ENCODE data around the gene ZNF662. TPM values are rescaled to one million over a fixed set of nuclear protein-coding genes. Genes with fewer than 3 reads are reported as not detected.

The ZNF662 gene
- polyA plus RNA-seq, 3 donors from 2014 or later, result 0.16 TPM; not detected in 2

DNA sequence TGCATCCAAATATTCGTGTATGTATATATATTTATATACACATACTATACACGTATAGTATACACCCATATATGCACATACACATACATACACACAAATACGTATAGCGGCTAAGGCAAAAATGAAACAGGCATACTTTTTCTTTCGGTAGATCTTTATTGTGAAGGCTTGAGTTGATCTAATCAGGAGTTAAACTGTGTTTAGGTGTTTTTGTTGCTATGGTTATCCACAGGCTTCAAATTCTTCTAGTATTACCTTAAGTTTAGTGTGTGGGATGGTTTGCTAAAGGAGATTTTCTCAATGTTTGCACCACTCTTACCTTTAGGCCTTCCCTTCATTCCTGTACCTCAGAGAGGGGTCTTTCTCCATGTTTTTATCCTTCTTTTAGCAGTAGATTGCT is 28.2 kb downstream of the ZNF662 start:
- no peaks in the 10 kb centered on the region for H3K36me3 Mint-ChIP-seq
- no peak overlapping the region for H3K27ac Mint-ChIP-seq
- H3K4me1 Mint-ChIP-seq, result no peaks in the 10 kb centered on the region
- DNase-seq, result no peak
- H3K4me3 Mint-ChIP-seq, result no peak overlapping the region
- H3K9me3 Mint-ChIP-seq, result no peaks in the 10 kb centered on the region
- H3K27me3 Mint-ChIP-seq (ENCODE audit: low read depth in 3 of 3), result peaks cover 0 to 8% (median 0%) of the 10 kb centered on the region in 3 donors

DNA sequence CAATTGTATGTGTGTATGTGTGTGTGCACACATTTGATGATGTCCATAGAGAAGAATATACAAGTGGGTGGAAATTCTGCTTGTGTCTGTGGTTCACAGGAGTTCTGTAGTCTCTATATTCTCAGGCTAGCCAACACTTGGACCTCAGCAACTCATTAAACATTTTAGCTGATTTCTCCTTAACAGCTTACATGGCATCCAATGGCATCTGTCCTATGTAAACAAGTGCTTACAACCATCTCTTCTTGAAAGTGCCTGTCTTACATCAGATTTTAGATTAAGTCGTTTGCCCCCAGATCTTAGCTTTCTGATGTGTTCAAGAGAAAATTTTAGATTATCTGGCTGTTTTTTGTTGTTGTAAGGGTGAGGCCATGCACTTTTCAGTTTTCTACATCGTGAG is 29.0 kb downstream of the ZNF662 start:
- H3K4me3 Mint-ChIP-seq, result no peak overlapping the region
- no peak for DNase-seq
- H3K9me3 Mint-ChIP-seq, result no peaks in the 10 kb centered on the region
- peaks cover 0 to 9% (median 0%) of the 10 kb centered on the region in 3 donors for H3K27me3 Mint-ChIP-seq (ENCODE audit: low read depth in 3 of 3)
- no peaks in the 10 kb centered on the region for H3K36me3 Mint-ChIP-seq
- no peaks in the 10 kb centered on the region for H3K4me1 Mint-ChIP-seq
- H3K27ac Mint-ChIP-seq, result no peak overlapping the region

DNA sequence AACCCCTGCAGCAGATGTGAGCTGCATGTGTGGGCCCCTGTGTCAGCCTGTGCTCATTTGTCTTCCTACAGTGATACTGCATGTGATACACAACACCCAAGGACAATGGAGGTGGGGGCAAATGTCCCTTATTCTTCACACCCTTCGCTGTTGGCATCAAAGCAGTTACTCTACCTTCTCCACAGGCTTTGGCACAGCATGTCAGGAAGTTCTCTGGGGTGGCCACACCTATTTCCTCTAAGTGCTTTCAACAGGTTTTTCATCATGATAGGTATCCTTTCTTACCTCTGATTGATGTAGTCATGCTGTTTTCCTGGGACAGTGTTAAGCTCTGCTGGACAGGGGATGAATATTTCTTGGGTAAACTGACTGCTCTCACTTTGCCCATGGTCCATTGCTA is 29.5 kb downstream of the ZNF662 start:
- H3K9me3 Mint-ChIP-seq, result no peaks in the 10 kb centered on the region
- DNase-seq, result no peak
- no peak overlapping the region for H3K4me3 Mint-ChIP-seq
- H3K36me3 Mint-ChIP-seq, result no peaks in the 10 kb centered on the region
- no peak overlapping the region for H3K27ac Mint-ChIP-seq
- peaks cover 0 to 10% (median 0%) of the 10 kb centered on the region in 3 donors for H3K27me3 Mint-ChIP-seq (ENCODE audit: low read depth in 3 of 3)
- H3K4me1 Mint-ChIP-seq, result no peaks in the 10 kb centered on the region

DNA sequence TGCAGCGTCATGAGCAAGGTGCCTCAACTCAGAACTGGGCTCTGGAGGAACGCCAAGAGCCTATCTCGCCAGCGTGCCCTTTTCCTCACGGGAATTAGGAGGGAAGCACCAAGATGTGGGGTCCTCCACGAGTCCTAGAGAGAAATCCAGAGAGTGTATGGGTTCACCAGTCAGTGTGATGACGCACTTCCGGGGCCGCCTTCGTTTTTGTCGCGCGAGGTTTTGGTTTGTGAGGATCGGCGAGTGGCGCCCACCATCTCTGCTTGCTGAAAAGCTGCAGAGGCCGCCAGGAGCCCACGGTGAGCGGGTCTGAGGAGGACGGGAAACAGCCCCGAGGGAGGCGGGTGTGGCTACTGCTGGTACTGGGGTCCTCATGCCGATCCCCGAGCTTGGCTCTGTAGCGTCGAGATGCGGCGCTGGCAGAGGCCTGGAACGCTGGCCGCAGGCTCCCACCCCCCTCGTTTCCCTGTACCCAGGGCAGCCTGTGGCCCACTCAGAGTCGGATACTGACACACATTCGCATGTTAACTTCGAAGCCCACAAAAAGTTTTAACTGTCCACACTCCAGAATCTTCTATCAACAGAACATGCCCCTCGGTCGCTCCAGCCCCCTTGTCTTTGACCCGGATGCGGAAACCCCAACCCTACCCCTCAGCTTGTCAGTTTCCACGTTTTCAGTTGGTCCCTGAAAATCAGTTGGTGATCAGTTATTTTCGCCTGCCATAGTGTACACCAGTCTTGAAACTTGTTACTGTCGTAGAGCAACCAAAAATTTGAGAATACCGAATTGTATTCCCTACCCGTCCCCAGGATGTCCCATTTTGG is 30.4 kb downstream of the ZNF662 start:
- H3K9me3 Mint-ChIP-seq, result no peaks in the 10 kb centered on the region
- H3K27me3 Mint-ChIP-seq (ENCODE audit: low read depth in 3 of 3), result peaks cover 0 to 14% (median 0%) of the 10 kb centered on the region in 3 donors
- no peaks in the 10 kb centered on the region for H3K4me1 Mint-ChIP-seq
- H3K27ac Mint-ChIP-seq, result peak overlapping the region in 1 of 6 donors; percentile 19
- peak overlapping the region in 2 of 5 donors; percentile 29 to 51 for H3K4me3 Mint-ChIP-seq
- H3K36me3 Mint-ChIP-seq, result no peaks in the 10 kb centered on the region
- DNase-seq, result no peak

DNA sequence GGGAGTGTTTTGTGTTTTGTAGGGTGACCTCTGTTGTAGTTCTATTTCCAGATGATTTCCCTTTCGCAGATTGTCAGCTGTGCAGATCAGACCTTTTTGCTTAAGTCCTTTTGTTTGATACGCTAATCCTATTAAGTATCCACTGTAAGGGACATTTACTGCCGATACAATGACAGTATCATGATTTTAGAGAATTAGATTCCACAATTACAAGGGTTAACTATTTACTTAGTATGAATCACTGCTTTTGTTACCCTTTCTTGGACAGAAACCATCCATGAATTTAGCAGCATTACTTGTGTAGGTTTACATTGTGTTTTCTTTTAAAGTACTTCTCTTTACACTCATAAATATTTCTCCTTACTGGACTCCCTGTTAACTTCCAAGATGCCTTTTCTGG is 31.4 kb downstream of the ZNF662 start:
- Mint-ChIP-seq H3K4me1 (no peaks in the 10 kb centered on the region), H3K27me3 (ENCODE audit: low read depth in 3 of 3) (peaks cover 0 to 14% (median 0%) of the 10 kb centered on the region in 3 donors), H3K9me3 (peaks cover 0 to 1% (median 0%) of the 10 kb centered on the region in 6 donors), H3K27ac (no peak overlapping the region), H3K4me3 (no peak overlapping the region), H3K36me3 (no peaks in the 10 kb centered on the region)
- no peak for DNase-seq

DNA sequence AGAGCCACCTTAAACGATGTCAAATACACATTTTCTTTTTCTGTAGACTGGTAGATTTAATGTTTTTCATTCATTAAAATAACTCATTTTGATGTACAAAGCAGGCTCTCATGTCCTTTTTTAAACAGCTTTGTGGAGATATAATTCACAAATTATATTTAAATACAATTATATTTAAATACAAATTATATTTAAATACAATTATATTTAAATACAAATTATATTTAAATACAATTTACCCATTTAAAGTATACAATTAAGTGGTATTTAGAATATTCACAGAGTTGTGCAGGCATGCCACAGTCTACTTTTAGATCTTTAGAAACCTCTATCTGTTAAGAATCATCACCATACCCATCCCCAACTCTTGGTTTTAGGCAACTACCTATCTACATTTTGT is 36.8 kb downstream of the ZNF662 start:
- Mint-ChIP-seq H3K9me3 (peaks cover 0 to 1% (median 0%) of the 10 kb centered on the region in 6 donors), H3K4me1 (no peaks in the 10 kb centered on the region), H3K4me3 (no peak overlapping the region), H3K36me3 (no peaks in the 10 kb centered on the region), H3K27me3 (ENCODE audit: low read depth in 3 of 3) (peaks cover 0 to 11% (median 2%) of the 10 kb centered on the region in 3 donors), H3K27ac (no peak overlapping the region)
- no peak for DNase-seq

DNA sequence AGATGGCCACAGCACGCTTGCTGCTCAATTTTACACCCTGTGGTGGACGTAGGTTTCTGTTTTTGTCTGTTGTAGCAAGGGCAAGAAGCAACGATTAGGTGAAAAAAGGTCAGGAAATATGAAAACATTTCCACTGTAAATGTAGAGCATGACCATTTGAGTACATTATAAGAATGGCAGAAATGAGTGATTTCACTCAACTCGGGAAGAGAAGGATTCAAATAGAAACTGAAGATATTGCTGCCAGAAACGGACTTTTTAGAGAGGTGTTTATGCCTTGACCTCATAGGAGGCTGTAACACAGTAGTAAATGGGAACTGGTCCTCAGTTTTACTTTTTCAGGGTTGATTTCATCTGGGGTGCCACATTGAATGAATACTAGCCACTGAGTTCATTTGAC is 40.1 kb downstream of the ZNF662 start:
- no peak overlapping the region for H3K27ac Mint-ChIP-seq
- H3K4me1 Mint-ChIP-seq, result no peaks in the 10 kb centered on the region
- no peaks in the 10 kb centered on the region for H3K36me3 Mint-ChIP-seq
- peaks cover 2% of the 10 kb centered on the region in 3 donors for H3K27me3 Mint-ChIP-seq (ENCODE audit: low read depth in 3 of 3)
- no peak overlapping the region for H3K4me3 Mint-ChIP-seq
- H3K9me3 Mint-ChIP-seq, result peaks cover 0 to 1% (median 0%) of the 10 kb centered on the region in 6 donors
- no peak for DNase-seq

DNA sequence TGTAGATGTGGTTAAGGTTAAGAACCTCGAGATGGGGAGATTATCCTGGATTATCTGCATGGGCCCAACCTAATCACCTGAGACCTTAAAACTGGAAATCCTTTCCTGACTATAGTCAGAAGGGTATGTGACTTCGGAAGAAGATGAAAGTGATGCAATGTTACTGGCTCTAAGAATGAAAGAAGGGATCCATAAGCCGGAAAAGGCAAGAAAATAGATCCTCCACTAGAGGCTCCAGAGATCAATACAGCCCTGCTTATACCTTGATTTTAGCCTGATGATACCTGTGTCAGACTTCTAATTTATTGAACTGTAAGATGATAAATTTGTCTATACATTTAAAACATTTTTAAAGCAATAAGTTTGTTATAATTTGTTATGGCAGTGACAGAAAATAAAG is 51.6 kb downstream of the ZNF662 start:
- no peak for DNase-seq
- no peaks in the 10 kb centered on the region for H3K36me3 Mint-ChIP-seq
- no peak overlapping the region for H3K4me3 Mint-ChIP-seq
- no peaks in the 10 kb centered on the region for H3K9me3 Mint-ChIP-seq
- no peaks in the 10 kb centered on the region for H3K4me1 Mint-ChIP-seq
- peaks cover 2 to 9% (median 5%) of the 10 kb centered on the region in 3 donors for H3K27me3 Mint-ChIP-seq (ENCODE audit: low read depth in 3 of 3)
- H3K27ac Mint-ChIP-seq, result no peak overlapping the region

DNA sequence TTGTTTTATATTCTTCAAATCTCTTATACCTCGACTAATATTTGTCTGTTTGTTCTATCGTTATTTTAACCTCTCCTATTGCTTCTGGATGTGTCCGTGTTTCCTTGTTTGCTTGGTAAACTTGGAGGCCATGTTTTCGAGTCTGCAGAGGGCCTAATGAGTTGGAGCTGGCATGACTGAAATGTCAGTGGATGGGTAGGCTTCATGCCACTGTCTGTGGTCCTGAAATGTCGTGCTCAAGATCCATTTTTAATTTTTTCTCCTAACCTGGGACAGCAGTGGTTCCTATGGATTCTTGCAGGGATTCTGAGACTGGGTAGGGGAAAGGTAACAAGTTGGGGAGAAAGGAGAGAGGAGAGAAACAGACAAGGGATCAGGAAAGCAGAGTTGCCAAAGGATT is 54.3 kb downstream of the ZNF662 start:
- H3K4me3 Mint-ChIP-seq, result no peak overlapping the region
- H3K36me3 Mint-ChIP-seq, result no peaks in the 10 kb centered on the region
- no peak for DNase-seq
- H3K9me3 Mint-ChIP-seq, result no peaks in the 10 kb centered on the region
- no peaks in the 10 kb centered on the region for H3K4me1 Mint-ChIP-seq
- no peak overlapping the region for H3K27ac Mint-ChIP-seq
- H3K27me3 Mint-ChIP-seq (ENCODE audit: low read depth in 3 of 3), result peaks cover 2 to 5% (median 3%) of the 10 kb centered on the region in 3 donors

DNA sequence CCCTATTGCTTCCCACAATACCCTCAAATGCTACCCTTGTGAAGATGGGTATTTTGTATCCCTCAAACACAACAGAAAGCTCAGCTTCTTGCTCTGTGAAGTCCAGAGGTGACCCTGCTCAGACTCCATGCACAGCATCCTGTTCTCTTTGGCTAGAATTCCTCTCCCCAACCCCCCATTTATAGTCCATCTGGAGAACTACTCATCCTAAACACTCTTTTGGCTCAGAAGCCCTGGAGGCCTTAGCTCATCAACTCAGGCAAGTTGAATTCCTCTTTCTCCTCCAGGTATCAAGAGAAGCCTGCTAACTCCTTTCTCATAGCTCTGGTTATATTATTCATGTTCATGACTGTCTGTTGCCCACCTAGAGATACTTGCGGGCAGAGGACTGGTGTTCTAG is 54.8 kb downstream of the ZNF662 start:
- H3K4me3 Mint-ChIP-seq, result no peak overlapping the region
- H3K4me1 Mint-ChIP-seq, result no peaks in the 10 kb centered on the region
- peaks cover 2 to 3% (median 3%) of the 10 kb centered on the region in 3 donors for H3K27me3 Mint-ChIP-seq (ENCODE audit: low read depth in 3 of 3)
- no peak overlapping the region for H3K27ac Mint-ChIP-seq
- DNase-seq, result no peak
- H3K36me3 Mint-ChIP-seq, result no peaks in the 10 kb centered on the region
- H3K9me3 Mint-ChIP-seq, result no peaks in the 10 kb centered on the region

DNA sequence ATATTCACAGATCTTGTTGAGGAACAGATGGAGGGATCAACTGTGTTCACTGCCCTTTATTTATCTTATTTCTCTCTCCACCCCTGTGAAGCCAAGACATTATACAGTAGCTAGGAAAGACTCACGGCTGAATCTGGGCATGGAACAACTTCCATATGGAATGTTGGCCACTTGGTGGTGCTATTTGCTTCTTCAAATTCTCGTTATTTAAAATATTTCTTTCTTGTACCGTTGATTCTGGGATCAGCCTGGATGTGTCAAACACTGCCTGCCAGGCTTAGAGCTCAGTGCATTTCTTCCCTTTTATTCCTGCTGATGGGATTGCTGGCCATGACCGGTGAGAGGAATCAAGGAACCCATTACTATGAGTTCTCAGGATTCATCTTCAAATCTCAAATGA is 55.7 kb downstream of the ZNF662 start:
- peak; percentile 3 to 35 (median 24) for DNase-seq
- H3K4me1 Mint-ChIP-seq, result no peaks in the 10 kb centered on the region
- no peaks in the 10 kb centered on the region for H3K9me3 Mint-ChIP-seq
- H3K27me3 Mint-ChIP-seq (ENCODE audit: low read depth in 3 of 3), result peaks cover 2 to 3% (median 3%) of the 10 kb centered on the region in 3 donors
- H3K27ac Mint-ChIP-seq, result peak overlapping the region in 1 of 6 donors; percentile 53
- H3K36me3 Mint-ChIP-seq, result no peaks in the 10 kb centered on the region
- H3K4me3 Mint-ChIP-seq, result no peak overlapping the region

DNA sequence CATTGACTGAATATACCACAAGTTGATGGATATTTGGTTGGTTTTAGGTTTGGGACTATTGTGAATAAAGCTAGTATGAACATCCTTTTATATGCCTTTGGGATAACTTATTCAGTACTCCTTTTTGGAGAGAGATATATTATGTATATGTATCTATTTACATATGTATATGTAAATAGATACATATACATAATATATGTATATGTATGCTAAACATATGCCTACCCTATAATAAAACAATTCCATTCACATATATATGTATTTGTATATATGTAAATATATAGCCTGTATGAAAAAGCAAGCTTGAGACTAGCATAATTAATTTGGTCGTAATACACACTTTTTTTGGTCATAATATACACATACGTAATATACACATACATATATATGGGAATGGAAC is 57.3 kb downstream of the ZNF662 start:
- Mint-ChIP-seq H3K27me3 (ENCODE audit: low read depth in 3 of 3) (peaks cover 2 to 3% (median 3%) of the 10 kb centered on the region in 3 donors), H3K36me3 (no peaks in the 10 kb centered on the region), H3K4me1 (no peaks in the 10 kb centered on the region), H3K9me3 (no peaks in the 10 kb centered on the region), H3K27ac (no peak overlapping the region), H3K4me3 (no peak overlapping the region)
- DNase-seq, result no peak

DNA sequence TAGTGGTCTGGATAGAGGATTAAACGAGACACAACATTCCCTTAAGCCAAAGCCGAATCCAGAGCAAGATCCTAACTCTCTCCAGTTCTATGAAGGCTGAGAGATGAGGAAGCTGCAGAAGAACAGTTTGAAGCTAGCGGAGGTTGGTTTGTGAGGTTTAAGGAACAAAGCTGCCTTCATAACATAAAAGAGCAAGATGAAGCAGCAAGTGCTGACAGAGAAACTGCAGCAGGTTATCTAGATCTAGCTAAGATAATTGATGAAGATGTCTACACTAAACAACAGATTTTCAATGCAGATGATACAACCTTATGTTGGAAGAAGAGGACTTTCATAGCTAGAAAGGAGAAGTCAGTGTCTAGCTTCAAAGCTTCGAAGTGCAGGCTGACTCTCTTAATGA is 58.3 kb downstream of the ZNF662 start:
- Mint-ChIP-seq H3K9me3 (no peaks in the 10 kb centered on the region), H3K27ac (no peak overlapping the region), H3K36me3 (no peaks in the 10 kb centered on the region), H3K27me3 (ENCODE audit: low read depth in 3 of 3) (peaks cover 2 to 3% (median 3%) of the 10 kb centered on the region in 3 donors), H3K4me3 (no peak overlapping the region), H3K4me1 (no peaks in the 10 kb centered on the region)
- no peak for DNase-seq
